Adipocyte (in vitro differentiated cells): ENCODE measurements around the gene OXNAD1.

ENCODE experiments used
- DNase-seq: peaks from one replicate; pipeline ENCODE4 v3.0.0-alpha.2; 2015; ENCODE audit warnings: low read depth
- H3K27me3 ChIP-seq: replicated peaks from 2 replicates; pipeline ENCODE4 v1.7.0; 2013; ENCODE audit warnings: mild to moderate bottlenecking, low read length, moderate library complexity; ENCODE audit not compliant: control insufficient read depth, insufficient read depth
- H3K36me3 ChIP-seq: 2 replicates; pipeline ENCODE4 v1.7.0; 2013; ENCODE audit warnings: low read length, mild to moderate bottlenecking, moderate library complexity; ENCODE audit not compliant: control insufficient read depth, insufficient read depth, severe bottlenecking
- H3K4me1 ChIP-seq: 2 replicates; pipeline ENCODE4 v1.7.0; 2013; ENCODE audit warnings: mild to moderate bottlenecking, low read length, moderate library complexity; ENCODE audit not compliant: control insufficient read depth, insufficient read depth
- H3K4me3 ChIP-seq: 2 replicates; pipeline ENCODE4 v1.7.0; 2013; ENCODE audit warnings: mild to moderate bottlenecking, low read length, moderate library complexity
- H3K9ac ChIP-seq: 2 replicates; pipeline ENCODE4 v1.7.0; 2013; ENCODE audit warnings: mild to moderate bottlenecking, low read length, moderate library complexity
- H3K9me3 ChIP-seq: 2 replicates; pipeline ENCODE4 v1.7.0; 2013; ENCODE audit warnings: mild to moderate bottlenecking, low read length, moderate library complexity; ENCODE audit not compliant: control insufficient read depth

Gene OXNAD1

DNA sequence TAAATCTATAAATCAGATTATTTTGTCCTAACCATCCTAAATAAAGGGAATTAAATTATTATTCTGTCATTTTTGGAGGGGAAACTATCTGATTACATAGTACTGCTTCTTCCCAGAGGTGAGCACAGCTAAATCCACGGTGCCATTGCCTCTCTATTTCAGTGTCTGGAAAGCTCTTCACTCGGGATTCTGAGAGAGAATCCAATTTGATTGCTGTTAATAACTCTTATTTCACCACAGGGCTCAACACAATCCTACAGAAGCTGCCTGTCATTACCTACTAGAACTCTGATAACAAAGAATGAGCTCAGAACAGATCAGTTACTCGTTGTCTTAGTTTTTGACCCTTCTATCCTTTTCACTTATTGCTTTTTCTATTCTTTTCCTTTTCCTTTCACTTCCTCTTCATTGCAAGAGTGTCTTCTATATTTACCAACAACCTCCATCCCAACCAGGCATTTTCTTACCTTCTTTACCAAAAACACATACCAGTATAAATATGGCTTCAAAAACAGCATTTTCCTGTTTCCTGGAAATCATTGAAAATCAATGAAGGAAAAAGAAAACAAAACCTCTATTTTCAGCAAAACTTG is 30.4 kb downstream of the OXNAD1 start:
- Histone ChIP-seq H3K4me3 (no peak overlapping the region), H3K27me3 (no peaks in the 10 kb centered on the region), H3K4me1 (peaks cover 12% of the 10 kb centered on the region), H3K9me3 (peaks cover 12% of the 10 kb centered on the region), H3K9ac (no peak overlapping the region), H3K36me3 (peaks cover 29% of the 10 kb centered on the region)
- no peak for DNase-seq

DNA sequence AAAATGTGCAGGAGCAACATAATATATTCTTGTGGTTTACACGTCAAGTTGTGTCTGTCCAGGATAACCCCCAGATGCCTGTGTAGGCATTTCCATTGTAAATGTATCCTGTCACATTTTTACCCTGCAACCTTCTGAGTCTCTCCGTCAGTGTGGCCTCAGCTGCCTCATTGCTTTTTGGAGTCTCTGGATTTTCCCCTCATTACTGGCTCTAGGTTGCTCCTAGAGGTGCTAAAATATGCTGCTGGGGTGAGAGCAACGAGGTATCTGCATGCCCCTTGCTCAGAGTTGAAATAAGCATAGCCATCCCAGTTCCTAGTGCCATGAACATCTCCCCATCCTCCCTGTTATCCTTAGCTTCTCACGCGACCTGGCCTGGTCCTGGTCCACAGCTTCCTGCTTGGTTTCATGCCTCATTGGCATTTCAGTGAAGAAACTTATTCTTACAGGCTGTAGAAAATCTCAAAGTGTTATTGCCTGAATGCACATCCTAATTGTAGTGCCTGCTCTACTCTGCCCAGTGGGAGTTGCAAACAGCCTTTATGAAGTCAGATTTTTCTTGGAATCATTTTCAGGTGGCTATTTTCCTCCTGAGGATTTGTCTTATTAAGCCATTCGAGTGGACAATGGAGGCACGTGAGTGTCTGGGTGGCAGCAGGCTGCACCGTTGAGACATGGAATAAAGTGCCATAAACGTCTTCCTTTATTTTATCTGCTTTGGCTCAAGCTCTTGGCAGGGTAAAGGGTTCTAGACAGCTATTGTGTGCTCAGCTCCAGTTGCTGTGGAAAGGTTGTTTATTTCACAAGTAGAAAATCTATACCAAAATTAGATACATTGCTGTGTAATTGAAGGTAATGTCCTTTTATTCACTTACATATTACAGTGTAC is 33.2 kb downstream of the OXNAD1 start:
- Histone ChIP-seq H3K4me1 (peaks cover 6% of the 10 kb centered on the region), H3K9ac (no peak overlapping the region), H3K9me3 (peaks cover 12% of the 10 kb centered on the region), H3K27me3 (no peaks in the 10 kb centered on the region), H3K4me3 (no peak overlapping the region), H3K36me3 (peaks cover 32% of the 10 kb centered on the region)
- DNase-seq, result no peak

DNA sequence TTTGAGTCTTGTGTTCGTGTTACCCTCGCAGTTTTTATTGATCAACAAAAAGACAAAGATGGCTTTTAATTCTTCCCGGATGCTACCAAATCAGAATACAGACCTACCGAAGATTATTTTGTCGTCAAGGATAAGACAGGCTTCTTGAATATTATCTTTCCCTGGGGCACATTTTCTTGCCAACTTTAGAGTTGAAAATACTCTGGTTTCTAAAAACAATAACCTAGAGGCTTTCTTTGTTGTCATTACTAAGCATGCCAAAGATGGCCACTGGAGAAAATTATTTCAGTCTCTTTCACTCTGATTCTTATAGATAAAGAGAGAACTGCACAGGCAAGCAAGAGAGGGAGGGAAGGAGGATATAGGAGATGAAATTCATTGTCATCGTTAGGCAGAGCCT is 33.9 kb downstream of the OXNAD1 start:
- Histone ChIP-seq H3K9me3 (peaks cover 6% of the 10 kb centered on the region), H3K27me3 (no peaks in the 10 kb centered on the region), H3K4me3 (no peak overlapping the region), H3K9ac (no peak overlapping the region), H3K4me1 (peaks cover 6% of the 10 kb centered on the region), H3K36me3 (peaks cover 38% of the 10 kb centered on the region)
- peak; percentile 23 for DNase-seq

DNA sequence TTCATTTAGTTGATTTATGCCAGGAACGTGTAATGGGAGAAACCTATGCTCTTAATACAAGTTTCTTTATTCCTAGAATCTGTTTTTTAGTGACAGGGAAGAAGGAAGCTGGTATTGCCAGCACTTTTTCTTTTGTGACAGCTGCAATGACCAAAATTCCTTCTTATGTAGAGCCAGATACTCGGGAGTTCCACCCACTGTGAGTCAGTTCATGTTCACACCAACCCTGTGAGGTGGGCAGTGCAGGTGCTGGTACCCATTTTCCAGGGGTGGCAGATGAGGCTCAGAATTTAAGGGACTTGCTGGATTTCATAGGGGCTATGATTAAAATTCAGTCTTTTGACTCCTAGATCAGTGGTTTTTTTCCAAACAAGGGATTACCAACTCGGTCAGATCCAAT is 34.7 kb downstream of the OXNAD1 start:
- no peak overlapping the region for H3K4me3 ChIP-seq
- H3K36me3 ChIP-seq, result peaks cover 37% of the 10 kb centered on the region
- peaks cover 6% of the 10 kb centered on the region for H3K4me1 ChIP-seq
- no peak for DNase-seq
- no peak overlapping the region for H3K9ac ChIP-seq
- peaks cover 5% of the 10 kb centered on the region for H3K9me3 ChIP-seq
- no peaks in the 10 kb centered on the region for H3K27me3 ChIP-seq

DNA sequence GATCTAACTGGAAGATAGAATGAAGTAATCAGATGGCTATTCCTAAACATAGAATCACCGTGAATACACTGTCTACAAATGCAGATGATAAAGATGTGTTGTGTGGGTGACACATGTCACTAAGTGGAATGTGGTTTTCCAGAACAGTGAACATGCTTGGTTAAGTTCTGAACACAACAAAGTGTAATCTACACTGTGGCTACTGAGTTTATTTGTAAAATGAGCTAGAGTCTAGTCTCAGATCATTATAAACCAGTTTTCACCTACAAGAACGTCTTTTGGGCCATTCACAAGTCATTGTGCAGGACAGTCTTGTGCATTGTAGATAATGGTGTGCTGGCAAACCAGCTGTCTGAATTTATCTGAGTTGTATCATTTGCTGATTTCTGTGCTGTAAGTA is 35.3 kb downstream of the OXNAD1 start:
- no peak overlapping the region for H3K4me3 ChIP-seq
- H3K27me3 ChIP-seq, result no peaks in the 10 kb centered on the region
- DNase-seq, result no peak
- no peak overlapping the region for H3K9ac ChIP-seq
- H3K36me3 ChIP-seq, result peaks cover 38% of the 10 kb centered on the region
- H3K9me3 ChIP-seq, result peaks cover 5% of the 10 kb centered on the region
- peaks cover 6% of the 10 kb centered on the region for H3K4me1 ChIP-seq

DNA sequence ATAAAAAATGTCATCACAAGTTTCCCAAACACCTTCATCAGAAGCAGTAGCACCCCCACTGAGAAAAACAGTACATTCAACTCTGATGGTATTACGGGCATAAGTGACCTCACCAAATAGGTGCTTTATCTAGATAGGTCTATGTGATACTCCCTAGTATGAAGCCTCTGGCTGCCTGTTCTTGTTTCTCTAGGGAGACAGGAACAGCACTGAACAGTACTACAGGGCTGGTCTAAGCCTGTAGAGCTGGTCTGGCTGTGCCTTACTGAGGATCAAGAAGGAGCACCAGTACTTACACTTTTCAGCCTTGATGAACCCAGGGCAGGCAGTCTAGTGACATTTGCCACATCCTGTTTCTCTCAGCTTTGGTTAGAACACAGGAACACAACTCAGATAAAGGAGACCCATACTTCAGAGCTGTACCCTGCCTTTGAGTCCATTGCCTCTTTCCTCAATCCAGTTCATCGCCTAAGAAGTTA is 35.9 kb downstream of the OXNAD1 start:
- no peak for DNase-seq
- Histone ChIP-seq H3K9me3 (peaks cover 5% of the 10 kb centered on the region), H3K27me3 (no peaks in the 10 kb centered on the region), H3K36me3 (peaks cover 38% of the 10 kb centered on the region), H3K9ac (no peak overlapping the region), H3K4me1 (peaks cover 6% of the 10 kb centered on the region), H3K4me3 (no peak overlapping the region)

DNA sequence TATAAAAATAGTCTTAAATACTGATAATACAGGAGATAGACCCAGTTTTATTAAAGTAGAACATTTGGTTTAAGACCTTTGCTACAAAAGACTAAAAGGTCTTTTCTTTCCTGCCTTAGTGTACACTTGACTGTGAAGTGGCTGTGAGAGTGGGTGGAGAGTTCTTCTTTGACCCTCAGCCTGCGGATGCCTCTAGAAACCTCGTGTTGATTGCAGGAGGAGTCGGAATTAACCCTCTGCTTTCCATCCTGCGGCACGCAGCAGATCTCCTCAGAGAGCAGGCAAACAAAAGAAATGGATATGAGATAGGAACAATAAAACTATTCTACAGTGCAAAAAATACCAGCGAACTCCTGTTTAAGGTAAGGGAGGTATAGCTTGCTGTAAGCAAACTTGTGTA is 36.5 kb downstream of the OXNAD1 start:
- Histone ChIP-seq H3K4me3 (no peak overlapping the region), H3K4me1 (peaks cover 6% of the 10 kb centered on the region), H3K36me3 (peaks cover 33% of the 10 kb centered on the region), H3K27me3 (no peaks in the 10 kb centered on the region), H3K9me3 (peaks cover 5% of the 10 kb centered on the region), H3K9ac (no peak overlapping the region)
- DNase-seq, result no peak

DNA sequence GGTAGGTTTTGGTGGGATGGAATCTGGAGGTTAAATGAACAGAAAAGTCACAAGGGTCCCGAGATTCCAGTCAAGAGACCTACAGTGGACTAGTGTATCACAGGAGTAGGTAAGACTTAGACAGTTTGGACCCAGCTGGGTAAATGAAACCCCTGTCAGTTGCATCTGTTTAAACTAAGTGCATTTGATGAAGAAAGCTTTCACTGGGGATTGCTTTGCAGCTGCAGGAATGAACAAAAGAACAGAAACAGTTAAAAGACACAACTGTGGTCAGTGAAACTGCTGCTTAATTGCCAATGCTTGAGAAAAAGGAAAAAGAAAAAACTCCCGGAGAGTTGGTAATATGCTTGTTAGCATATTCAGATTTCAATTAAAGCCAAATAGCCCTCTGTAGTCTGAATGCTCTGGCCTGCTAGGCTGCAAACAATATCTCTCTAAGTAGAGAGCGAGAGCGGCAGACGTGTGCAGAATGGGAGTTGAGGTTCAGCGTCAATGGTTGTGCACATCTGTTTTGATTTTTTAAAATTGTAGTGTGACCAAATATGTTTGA is 37.1 kb downstream of the OXNAD1 start:
- no peak overlapping the region for H3K4me3 ChIP-seq
- peaks cover 27% of the 10 kb centered on the region for H3K36me3 ChIP-seq
- H3K9ac ChIP-seq, result no peak overlapping the region
- no peaks in the 10 kb centered on the region for H3K27me3 ChIP-seq
- DNase-seq, result no peak
- peaks cover 6% of the 10 kb centered on the region for H3K4me1 ChIP-seq
- H3K9me3 ChIP-seq, result peaks cover 4% of the 10 kb centered on the region

DNA sequence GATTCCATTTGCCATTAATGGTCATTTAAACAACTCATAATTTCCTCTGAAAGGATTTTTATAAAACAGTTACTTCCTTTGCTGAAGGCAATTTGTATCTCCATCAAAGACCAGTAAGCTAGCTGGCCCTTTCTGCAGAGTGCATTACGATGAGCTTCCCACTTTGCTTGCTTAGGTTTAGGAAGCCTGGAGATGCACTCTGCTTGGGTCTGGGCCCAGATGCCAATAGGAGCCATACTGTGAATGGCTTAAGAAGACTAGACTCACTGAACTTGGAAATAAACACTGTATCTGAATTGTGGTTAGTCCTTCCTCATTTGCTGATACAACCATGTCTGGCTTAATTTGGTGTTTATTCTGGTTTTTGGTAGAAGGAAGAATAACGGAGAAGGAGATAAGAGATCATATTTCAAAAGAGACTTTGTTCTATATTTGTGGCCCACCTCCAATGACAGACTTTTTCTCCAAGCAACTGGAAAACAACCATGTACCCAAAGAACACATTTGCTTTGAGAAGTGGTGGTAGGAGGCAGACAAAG is 38.1 kb downstream of the OXNAD1 start:
- H3K4me1 ChIP-seq, result peaks cover 6% of the 10 kb centered on the region
- H3K9me3 ChIP-seq, result no peaks in the 10 kb centered on the region
- H3K9ac ChIP-seq, result no peak overlapping the region
- peaks cover 24% of the 10 kb centered on the region for H3K36me3 ChIP-seq
- no peak overlapping the region for H3K4me3 ChIP-seq
- H3K27me3 ChIP-seq, result no peaks in the 10 kb centered on the region
- DNase-seq, result no peak

DNA sequence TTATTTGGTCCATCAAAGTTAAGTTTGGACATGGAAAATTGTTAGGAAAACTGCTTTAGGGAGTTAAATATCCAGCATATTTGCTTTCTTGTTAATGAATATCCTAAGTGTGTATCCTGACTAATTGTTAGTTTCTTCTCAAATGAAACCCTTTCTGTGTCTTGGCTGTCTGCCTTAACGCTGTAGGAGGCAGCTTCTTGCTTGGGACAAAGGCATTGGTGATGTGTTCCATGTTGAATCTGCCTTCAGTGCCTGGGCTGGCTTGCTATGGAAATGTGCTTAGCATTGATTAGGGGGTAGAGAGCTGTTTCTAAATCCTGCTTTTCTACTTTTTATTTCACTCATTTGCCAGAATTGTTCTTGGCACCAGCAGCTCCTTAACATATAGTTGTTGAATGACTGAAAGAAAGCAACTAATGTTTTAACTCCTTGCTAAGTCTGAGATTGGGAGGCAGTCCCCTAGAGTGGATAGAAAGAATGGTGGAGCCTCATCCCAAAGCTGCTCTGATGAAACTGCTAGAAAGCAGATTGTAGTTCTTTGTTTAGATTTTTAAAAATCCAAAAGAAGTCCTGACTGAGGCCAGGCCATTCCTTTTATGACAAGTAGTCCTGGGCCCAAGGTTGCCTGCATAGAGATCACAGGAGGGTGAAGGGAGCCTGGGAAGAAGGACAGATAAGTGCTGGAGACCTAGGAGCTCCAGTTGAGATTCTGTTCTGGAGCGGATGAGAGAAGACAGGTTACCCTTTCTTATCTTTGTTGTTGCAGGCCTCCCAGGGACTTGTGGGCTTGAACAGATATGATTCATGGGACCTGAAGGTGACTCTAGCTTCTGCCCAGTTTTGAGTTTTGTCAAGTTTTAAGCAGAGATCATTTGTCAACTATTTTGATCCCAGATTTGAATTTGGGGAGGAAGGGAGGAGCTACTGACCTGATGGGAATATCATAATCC is 39.3 kb downstream of the OXNAD1 start:
- H3K36me3 ChIP-seq, result peaks cover 26% of the 10 kb centered on the region
- no peak overlapping the region for H3K4me3 ChIP-seq
- no peaks in the 10 kb centered on the region for H3K9me3 ChIP-seq
- no peak for DNase-seq
- no peaks in the 10 kb centered on the region for H3K27me3 ChIP-seq
- no peak overlapping the region for H3K9ac ChIP-seq
- H3K4me1 ChIP-seq, result no peaks in the 10 kb centered on the region
